Mesenteric fat pad (tissue), 1 donor: ENCODE results near the gene POLRMT. TPM values are rescaled to one million over a fixed set of nuclear protein-coding genes. Genes with fewer than 3 reads are reported as not detected.
"Not testable (repeated sequence)": the region's sequence is repeated elsewhere in the genome, so short reads cannot be mapped to it uniquely, and the experiment has no call there.

Experiments
- DNase-seq: peaks from one replicate; pipeline ENCODE4 v3.0.0-alpha.2; 2020; ENCODE audit warnings: low spot score
- total RNA-seq: library from RNA; stranded (reverse); fragmentation: NEBNext Ultra II Directional; extraction: Animal tissue kit (Norgen Biotek cat#: 25700); gene quantifications from one replicate; pipeline ENCODE4 v1.2.1, GENCODE V29; 2021
- donor health status: DM: yes; HTN: yes; CAD: no.

POLRMT gene
- total RNA-seq, 1 donor from 2014 or later = 36.9 TPM

DNA sequence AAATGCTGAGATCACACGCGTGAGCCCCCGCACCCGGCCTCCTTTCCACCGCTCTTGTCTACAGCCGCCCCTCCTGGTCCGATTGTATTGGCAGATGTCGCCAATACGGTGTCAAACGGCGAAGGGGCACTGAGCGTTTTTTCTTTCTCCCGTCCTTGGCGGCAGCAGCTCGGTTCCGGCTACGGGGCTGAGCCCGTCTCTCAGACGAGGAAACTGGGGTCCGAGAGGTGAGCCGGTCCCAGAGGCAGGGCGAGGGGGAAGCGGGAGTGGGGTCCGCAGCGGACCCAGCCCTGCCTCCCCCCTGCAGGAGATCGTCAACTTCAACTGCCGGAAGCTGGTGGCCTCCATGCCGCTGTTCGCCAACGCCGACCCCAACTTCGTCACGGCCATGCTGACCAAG, 20.4 kb downstream of the POLRMT start:
- no peak for DNase-seq

- DNase-seq = no peak
Observed at GRCh38 chr19:611481-611868, 21.9 kb downstream of the POLRMT start.

GRCh38 chr19:610801-611480, 22.4 kb downstream of the POLRMT start:
- DNase-seq = no peak

GRCh38 chr19:610071-610800, 23.1 kb downstream of the POLRMT start:
- DNase-seq = no peak

DNA sequence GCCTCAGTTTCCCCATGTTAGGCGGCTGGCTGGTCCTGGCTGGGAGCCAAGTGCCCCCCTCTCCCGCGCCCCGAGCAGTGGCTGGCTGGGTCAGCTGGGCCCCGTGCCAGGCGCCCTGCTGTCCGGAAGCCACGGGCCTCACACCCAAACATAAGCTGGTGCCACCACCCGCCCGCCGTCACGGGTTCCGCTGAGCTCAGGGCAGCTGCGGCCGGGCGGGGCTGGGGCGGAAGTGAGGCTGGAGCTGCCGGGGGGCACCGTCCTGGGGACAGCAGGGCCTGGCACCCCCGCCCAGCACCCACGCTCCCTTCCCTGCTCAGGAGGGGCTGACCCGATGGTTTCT, 24.4 kb downstream of the POLRMT start:
- no peak for DNase-seq

- DNase-seq = no peak
Observed at GRCh38 chr19:608155-609003, 25.0 kb downstream of the POLRMT start.

GRCh38 chr19:607301-608154, 25.8 kb downstream of the POLRMT start:
- no peak for DNase-seq

DNA sequence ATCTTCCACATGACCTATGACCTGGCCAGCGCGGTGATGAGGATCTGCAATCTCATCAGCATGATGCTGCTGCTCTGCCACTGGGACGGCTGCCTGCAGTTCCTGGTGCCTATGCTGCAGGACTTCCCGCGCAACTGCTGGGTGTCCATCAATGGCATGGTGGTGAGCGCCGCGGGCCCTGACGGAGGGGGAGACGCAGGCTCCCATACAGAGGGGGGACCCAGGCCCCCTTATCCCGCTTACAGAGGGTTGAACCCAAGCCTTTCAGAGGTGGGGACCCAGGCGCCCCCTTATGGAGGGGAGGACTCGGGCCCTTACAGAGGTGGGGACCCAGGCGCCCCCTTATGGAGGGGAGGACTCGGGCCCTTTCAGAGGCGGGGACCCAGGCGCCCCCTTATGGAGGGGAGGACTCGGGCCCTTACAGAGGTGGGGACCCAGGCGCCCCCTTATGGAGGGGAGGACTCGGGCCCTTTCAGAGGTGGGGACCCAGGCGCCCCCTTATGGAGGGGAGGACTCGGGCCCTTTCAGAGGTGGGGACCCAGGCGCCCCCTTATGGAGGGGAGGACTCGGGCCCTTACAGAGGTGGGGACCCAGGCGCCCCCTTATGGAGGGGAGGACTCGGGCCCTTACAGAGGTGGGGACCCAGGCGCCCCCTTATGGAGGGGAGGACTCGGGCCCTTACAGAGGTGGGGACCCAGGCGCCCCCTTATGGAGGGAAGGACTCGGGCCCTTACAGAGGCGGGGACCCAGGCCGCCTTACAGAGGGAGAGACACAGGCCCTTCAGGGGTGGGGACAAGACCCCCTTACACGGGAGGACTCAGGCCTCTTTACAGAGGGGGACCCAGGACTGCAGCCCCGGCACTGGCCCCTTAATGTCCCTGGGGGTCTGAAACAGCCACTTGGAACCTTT, 28.0 kb downstream of the POLRMT start:
- not testable (repeated sequence) for DNase-seq

DNA sequence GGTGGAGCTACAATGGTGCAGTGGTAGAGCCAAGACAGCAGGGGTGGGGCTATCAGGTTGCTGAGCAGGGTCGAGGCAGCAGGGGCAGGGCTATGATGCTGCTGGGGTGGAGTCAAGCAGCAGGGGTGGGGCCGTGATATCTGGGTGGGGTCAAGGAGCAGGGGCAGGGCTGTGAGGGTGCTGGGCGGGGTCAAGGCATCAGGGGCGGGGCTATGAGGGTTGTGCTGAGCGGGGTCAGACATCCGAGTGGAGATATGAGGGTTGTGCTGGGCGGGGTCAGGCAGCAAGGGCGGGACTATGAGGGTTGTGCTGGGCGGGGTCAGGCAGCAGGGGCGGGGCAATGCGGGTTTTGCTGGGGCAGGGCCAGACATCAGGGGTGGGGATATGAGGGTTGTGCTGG, 29.0 kb downstream of the POLRMT start:
- no peak for DNase-seq

DNA sequence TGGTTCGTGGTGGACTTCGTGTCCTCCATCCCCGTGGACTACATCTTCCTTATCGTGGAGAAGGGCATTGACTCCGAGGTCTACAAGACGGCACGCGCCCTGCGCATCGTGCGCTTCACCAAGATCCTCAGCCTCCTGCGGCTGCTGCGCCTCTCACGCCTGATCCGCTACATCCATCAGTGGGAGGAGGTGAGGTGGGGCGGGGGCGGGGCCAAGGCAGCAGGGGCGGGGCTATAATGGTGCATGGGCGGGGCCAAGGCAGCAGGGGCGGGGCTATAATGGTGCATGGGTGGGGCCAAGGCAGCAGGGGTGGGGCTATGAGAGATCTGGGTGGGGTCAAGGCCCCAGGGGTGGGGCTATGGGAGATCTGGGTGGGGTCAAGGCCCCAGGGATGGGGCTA, 29.6 kb downstream of the POLRMT start:
- not testable (repeated sequence) for DNase-seq

GRCh38 chr19:603302-603639, 30.1 kb downstream of the POLRMT start:
- DNase-seq = not testable (repeated sequence)

DNA sequence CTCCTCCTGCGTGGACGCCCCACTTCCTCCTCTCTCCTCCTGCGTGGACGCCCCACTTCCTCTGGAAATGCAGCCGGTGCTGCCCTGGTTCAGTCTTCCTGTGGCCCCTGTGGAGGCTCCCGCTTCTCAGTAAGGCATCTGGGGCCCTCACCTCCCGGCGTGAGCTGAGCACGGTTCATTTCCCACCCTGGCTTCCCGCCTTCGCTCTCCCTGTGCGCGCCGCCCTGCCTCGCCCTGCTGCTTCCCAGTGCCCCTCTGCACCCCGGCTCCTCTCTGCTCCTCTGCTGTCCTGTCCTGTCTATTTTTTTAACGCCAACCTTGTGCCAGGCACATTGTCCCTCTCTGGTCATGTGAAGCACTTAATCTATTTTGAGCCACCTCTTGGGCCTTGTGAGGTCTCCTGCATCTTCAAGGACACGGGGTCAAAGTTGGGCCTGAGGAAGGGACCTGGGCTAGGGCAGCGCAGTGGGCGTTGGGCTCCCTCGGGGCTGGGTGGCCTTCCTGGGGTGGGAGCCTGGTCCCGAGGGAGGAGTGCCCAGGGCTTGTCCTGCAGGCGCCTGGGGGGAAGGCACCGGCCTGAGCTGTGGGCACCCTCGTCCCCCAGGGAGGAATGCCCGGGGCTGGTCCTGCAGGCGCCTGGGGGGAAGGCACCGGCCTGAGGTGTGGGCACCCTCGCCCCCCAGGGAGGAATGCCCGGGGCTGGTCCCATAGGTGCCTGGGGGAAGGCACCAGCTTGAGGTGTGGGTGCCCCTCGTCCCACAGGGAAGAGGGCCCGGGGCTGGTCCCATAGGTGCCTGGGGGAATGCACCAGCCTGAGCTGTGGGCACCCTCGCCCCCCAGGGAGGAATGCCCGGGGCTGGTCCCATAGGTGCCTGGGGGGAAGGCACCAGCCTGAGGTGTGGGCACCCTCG, 30.7 kb downstream of the POLRMT start:
- no peak for DNase-seq

- DNase-seq = no peak
Observed at GRCh38 chr19:601790-602189, 31.5 kb downstream of the POLRMT start.

- no peak for DNase-seq
Observed at GRCh38 chr19:601310-601709, 32.0 kb downstream of the POLRMT start.

DNA sequence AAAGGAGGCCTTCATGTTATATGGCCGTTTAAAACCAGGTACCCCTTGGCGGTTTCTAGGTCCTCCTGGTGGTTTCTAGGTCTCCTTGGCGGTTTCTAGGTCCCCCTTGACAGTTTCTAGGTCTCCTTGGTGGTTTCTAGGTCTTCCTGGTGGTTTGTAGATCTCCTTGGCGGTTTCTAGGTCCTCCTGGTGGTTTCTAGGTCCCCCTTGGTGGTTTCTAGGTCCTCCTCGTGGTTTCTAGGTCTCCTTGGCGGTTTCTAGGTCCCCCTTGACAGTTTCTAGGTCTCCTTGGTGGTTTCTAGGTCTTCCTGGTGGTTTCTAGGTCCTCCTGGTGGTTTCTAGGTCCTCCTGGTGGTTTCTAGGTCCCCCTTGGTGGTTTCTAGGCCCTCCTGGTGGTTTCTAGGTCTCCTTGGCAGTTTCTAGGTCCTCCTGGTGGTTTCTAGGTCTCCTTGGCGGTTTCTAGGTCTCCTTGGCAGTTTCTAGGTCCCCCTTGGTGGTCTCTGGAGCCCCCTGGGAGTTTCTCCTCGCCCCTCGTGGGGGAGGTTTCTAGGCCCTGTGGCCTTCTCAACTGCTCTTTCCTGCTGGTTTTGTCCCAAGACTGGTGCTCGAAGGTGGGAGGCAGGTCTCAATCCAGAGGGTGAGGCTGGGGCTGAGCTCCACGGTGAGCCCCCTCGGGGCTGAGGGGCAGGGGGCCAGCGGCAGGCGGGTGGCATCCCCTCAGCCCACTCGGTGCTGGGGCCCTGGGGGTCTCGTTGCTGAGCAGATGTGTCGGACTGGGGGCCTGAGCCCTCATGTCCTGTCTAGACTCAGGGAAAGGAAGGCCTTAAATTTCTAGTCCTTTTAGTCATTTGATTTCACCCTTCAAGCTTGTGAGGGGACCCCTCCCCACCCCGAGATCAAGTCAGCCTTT, 35.7 kb downstream of the POLRMT start:
- DNase-seq = no peak

GRCh38 chr19:596263-596655, 37.1 kb downstream of the POLRMT start:
- no peak for DNase-seq

DNA sequence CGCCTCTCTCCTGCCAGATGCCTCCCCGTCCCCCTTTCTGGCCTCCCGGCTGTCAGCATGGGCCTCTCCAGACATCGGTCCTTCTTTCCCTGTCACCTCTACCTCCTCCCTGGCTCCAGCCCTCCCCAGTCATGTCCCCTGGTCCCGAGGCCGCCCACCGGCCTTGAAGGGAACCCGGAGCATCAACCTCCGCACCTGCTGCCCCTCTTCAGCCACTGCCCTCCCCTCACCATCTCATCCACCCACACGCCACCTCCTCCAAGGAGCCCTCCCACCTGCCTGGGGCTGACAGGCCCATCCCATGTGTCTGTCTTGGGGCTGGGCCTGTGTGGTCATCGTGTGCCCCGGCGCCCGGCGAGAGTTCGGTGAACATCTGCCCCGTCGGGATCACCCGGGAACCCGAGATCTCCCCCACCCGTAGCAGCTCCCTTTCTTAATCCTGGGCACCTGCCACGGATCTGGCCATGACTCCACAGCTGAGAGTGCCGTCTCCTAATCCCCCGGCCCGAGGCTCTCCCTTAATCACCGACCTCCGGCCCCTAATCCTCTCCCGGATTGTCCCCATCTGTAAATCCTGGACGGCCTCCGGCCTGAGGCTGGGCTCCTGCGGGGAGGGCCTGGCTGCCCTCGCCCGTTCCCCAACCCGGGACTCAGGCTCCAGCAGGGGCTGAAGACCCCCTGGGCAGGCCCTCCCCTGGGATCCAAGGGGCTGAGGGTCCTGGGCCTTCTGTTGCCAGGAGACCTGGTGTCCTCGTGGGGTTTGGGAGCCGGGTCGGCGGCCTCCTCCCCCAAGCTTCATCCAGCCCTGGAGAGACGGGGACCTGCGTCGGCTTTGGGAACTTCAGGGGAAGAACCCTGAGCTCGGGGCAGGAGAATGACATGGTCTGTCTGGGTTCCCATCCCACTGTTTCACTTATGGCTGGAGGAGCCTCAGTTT, 37.7 kb downstream of the POLRMT start:
- no peak for DNase-seq
